Choroid plexus epithelial cell (primary cell): Measurements from ENCODE around the gene SYN1.

Experiments used
- DNase-seq: peaks from one replicate; pipeline ENCODE4 v3.0.0-alpha.2; 2010; ENCODE audit warnings: low read depth
- H3K4me3 ChIP-seq: 2 replicates; pipeline ENCODE4 v1.5.1; 2011; ENCODE audit warnings: low read depth, mild to moderate bottlenecking, control low read depth, low read length, moderate library complexity
- CTCF ChIP-seq: conservative IDR thresholded peaks from 2 replicates; pipeline ENCODE4 v1.5.1; 2011; ENCODE audit warnings: low read depth, mild to moderate bottlenecking, control low read depth, inconsistent platforms, low read length, moderate library complexity

The SYN1 gene

GRCh38 chrX:47579537-47579936 lies 40.1 kb downstream of the SYN1 start:
- H3K4me3 ChIP-seq: no peak overlapping the region
- DNase-seq: peak; percentile 87
- TF ChIP-seq CTCF: no peak

- H3K4me3 ChIP-seq: no peak overlapping the region
- no peak for DNase-seq
- TF ChIP-seq CTCF: no peak
Measured at GRCh38 chrX:47578692-47579091, 41.0 kb downstream of the SYN1 start.

DNA sequence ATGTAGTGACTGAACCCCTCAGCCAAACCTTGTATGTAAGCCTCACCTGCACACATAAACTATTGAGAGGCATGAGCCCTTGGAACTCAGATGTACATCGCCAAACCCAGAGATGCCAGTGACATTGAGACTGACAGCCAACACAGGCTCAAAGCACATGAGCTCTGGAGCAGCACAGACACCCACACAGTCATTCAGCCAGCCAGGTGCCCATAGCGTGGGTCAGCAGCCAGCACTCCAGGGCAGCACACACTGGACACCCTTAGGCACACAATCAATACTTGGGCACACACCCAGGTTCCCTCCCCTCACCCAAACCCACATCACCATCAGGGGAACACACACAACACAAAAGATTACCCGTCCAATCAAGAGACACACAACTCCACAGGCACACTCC lies 41.8 kb downstream of the SYN1 start:
- no peak overlapping the region for H3K4me3 ChIP-seq
- TF ChIP-seq CTCF: no peak
- DNase-seq: no peak

- no peak overlapping the region for H3K4me3 ChIP-seq
- peak; percentile 55 for DNase-seq
- TF ChIP-seq CTCF: no peak
Measured at GRCh38 chrX:47577424-47577823, 42.2 kb downstream of the SYN1 start.

DNA sequence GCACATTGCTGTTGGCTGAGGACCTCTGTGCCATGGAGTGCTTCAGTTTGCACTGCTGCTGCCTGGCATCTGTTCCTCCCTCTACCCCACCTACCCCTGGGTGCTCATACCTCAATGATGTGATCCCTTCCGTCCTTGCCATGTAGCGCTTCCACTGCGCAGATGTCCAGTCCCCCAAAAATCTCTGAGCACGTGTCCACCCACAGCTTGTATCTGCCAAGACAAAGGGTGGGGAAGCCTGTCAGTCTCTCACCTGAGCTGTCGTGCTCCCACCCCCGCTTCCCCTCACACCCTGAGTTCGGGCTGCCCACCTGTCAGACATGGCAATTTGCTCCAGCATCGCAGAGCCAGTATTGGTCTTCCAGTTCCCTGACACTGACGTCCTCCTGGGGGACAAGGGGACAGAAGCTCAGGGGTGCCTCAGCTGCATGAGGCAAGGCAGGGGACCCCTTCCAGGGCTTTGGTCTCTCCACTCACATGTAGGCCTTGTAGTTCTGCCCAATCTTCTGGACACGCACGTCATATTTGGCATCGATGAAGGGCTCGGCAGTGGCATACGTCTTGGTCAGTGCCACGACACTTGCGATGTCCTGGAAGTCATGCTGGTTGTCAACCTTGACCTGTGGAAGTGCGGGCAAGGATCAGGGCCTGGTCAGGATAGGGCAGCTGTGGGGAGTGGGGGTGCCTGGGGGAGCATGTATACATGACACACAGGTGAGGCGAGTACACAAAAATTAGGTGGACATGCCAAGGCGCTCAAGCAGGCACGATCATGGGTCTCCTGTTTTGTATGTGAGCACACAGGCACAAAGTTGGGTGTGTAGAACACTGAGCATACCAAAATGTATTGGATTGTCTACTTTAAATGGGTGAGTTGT lies 43.4 kb downstream of the SYN1 start:
- no peak for DNase-seq
- TF ChIP-seq CTCF: no peak
- no peak overlapping the region for H3K4me3 ChIP-seq

GRCh38 chrX:47574547-47575301 lies 44.9 kb downstream of the SYN1 start:
- peak overlapping the region; percentile 28 for H3K4me3 ChIP-seq
- TF ChIP-seq CTCF: no peak
- DNase-seq: no peak
